Measurements from ENCODE around the gene CAMTA2.
"Not testable (repeated sequence)": the region's sequence is repeated elsewhere in the genome, so short reads cannot be mapped to it uniquely, and the experiment has no call there.

The CAMTA2 gene, protein sequence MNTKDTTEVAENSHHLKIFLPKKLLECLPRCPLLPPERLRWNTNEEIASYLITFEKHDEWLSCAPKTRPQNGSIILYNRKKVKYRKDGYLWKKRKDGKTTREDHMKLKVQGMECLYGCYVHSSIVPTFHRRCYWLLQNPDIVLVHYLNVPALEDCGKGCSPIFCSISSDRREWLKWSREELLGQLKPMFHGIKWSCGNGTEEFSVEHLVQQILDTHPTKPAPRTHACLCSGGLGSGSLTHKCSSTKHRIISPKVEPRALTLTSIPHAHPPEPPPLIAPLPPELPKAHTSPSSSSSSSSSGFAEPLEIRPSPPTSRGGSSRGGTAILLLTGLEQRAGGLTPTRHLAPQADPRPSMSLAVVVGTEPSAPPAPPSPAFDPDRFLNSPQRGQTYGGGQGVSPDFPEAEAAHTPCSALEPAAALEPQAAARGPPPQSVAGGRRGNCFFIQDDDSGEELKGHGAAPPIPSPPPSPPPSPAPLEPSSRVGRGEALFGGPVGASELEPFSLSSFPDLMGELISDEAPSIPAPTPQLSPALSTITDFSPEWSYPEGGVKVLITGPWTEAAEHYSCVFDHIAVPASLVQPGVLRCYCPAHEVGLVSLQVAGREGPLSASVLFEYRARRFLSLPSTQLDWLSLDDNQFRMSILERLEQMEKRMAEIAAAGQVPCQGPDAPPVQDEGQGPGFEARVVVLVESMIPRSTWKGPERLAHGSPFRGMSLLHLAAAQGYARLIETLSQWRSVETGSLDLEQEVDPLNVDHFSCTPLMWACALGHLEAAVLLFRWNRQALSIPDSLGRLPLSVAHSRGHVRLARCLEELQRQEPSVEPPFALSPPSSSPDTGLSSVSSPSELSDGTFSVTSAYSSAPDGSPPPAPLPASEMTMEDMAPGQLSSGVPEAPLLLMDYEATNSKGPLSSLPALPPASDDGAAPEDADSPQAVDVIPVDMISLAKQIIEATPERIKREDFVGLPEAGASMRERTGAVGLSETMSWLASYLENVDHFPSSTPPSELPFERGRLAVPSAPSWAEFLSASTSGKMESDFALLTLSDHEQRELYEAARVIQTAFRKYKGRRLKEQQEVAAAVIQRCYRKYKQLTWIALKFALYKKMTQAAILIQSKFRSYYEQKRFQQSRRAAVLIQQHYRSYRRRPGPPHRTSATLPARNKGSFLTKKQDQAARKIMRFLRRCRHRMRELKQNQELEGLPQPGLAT
- 28.9 to 77.1 (median 41.3) reads per million in 9 experiments for total RNA-seq

DNA sequence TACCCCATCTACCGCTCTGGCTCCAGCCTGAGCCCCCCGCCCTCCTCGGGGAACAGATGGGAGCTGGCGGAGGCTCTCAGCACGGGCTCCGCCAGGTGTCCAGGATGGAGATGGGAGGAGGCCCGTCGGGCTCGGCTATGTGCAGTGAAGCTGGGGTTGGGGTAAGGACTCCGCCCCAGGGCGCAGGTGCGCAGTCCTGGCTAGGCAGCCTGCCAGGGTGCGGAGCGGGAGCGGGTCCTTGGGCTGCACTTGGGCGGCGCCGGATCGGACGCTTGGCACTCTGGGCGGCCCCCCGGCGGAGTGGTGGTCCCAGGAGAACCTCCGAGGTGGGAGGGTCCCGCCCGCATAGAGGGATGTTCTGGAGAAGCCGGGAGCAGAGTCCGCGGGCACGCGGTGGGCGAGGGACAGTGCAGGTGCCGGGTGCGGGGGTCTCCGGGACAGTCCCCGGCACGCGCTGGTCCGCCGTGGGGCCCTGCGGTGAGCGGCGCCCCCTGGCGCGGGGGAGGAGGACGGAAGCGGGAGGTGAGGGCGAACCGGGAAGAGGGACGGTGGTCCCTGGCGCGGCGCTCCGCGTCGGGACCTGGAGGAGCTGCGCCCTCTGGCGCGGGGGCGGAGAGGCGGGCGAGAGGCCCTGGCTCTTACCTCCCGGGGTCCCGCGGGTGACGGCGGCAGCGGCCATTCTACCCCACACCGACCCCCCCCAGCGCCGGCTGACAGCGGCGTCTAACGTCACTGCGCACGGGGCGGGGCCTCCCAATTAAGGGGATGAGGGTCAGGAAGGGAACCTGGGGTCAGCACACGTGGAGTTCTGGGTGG lies at the start of gene CAMTA2:
Gene CAMTA2, minus strand, starts transcription at position 725 of the 816 bp plus-strand sequence. CDS start 1,453 bp downstream, outside the sequence.
- Mint-ChIP-seq H3K9me3 (no peaks in the 10 kb centered on the region), H3K27me3 (no peaks in the 10 kb centered on the region), H3K4me1 (ENCODE audit: low read depth in 2 of 2) (peaks cover 35 to 40% of the 10 kb centered on the region in 2 donors), H3K36me3 (ENCODE audit: insufficient read depth) (peaks cover 12% of the 10 kb centered on the region), H3K4me3 (peak within 1 kb of the TSS; percentile 85 to 91), H3K27ac (peak within 1 kb of the TSS; percentile 92 to 93)
- DNase-seq (peak; percentile 82 to 83 (median 83)), ATAC-seq (replicated peaks) (peak; percentile 92)

- H3K4me3 Mint-ChIP-seq, result peak within 1 kb of the TSS; percentile 20 to 29
- no peak for ATAC-seq (replicated peaks)
- H3K27me3 Mint-ChIP-seq, result no peaks in the 10 kb centered on the region
- no peak for DNase-seq
- H3K9me3 Mint-ChIP-seq, result no peaks in the 10 kb centered on the region
- H3K36me3 Mint-ChIP-seq (ENCODE audit: insufficient read depth), result peaks cover 8% of the 10 kb centered on the region
- peaks cover 16 to 22% of the 10 kb centered on the region in 2 donors for H3K4me1 Mint-ChIP-seq (ENCODE audit: low read depth in 2 of 2)
- H3K27ac Mint-ChIP-seq, result peak within 1 kb of the TSS in 1 of 2 donors; percentile 49
Measured at GRCh38 chr17:5035315-5035714, 47.8 kb upstream of the CAMTA2 start, which contains the start of gene SLC52A1. Gene SLC52A1 (minus strand): TSS chr17:5035426. CDS start chr17:5034606, 820 bp downstream.

- Mint-ChIP-seq H3K36me3 (ENCODE audit: insufficient read depth) (peaks cover 8% of the 10 kb centered on the region), H3K27ac (no peak overlapping the region), H3K9me3 (no peaks in the 10 kb centered on the region), H3K4me3 (peak overlapping the region in 1 of 2 donors; percentile 20), H3K4me1 (ENCODE audit: low read depth in 2 of 2) (peaks cover 15 to 20% of the 10 kb centered on the region in 2 donors), H3K27me3 (no peaks in the 10 kb centered on the region)
- DNase-seq (no peak), ATAC-seq (replicated peaks) (no peak)
Measured at GRCh38 chr17:5034651-5035050, 47.2 kb upstream of the CAMTA2 start.

DNA sequence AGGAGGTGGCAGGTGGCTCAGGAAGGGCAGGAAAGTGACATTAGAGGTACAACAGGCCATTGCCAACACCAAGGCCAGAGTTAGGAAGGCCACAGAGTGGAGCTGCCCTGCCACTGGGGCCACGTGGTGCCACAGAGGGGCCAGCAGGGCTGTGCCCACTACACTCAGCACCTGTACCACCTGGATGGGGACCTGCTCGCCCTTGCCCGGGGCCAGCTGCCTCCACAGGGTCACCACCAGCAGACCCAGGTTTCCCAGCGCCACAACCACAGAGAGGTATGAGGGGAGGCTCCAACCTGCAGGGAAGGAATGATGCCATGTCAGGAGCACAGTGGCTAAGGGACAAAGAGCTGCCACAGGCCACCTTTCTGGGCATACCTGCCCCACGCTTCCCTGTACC lies 46.6 kb upstream of the CAMTA2 start:
- Mint-ChIP-seq H3K9me3 (no peaks in the 10 kb centered on the region), H3K4me3 (no peak overlapping the region), H3K27ac (no peak overlapping the region), H3K27me3 (no peaks in the 10 kb centered on the region), H3K4me1 (ENCODE audit: low read depth in 2 of 2) (peaks cover 15 to 18% of the 10 kb centered on the region in 2 donors), H3K36me3 (ENCODE audit: insufficient read depth) (peaks cover 8% of the 10 kb centered on the region)
- DNase-seq, result no peak
- no peak for ATAC-seq (replicated peaks)

GRCh38 chr17:5033352-5034015 lies 46.0 kb upstream of the CAMTA2 start:
- Mint-ChIP-seq H3K4me3 (peak overlapping the region in 1 of 2 donors; percentile 31), H3K27ac (no peak overlapping the region), H3K9me3 (no peaks in the 10 kb centered on the region), H3K36me3 (ENCODE audit: insufficient read depth) (peaks cover 8% of the 10 kb centered on the region), H3K4me1 (ENCODE audit: low read depth in 2 of 2) (peaks cover 15 to 18% of the 10 kb centered on the region in 2 donors), H3K27me3 (no peaks in the 10 kb centered on the region)
- no peak for DNase-seq
- no peak for ATAC-seq (replicated peaks)

GRCh38 chr17:5032865-5033264 lies 45.4 kb upstream of the CAMTA2 start:
- DNase-seq, result no peak
- Mint-ChIP-seq H3K4me3 (peak overlapping the region in 1 of 2 donors; percentile 31), H3K27ac (peak overlapping the region in 1 of 2 donors; percentile 51), H3K36me3 (ENCODE audit: insufficient read depth) (peaks cover 8% of the 10 kb centered on the region), H3K9me3 (no peaks in the 10 kb centered on the region), H3K4me1 (ENCODE audit: low read depth in 2 of 2) (peaks cover 15 to 18% of the 10 kb centered on the region in 2 donors), H3K27me3 (no peaks in the 10 kb centered on the region)
- ATAC-seq (replicated peaks), result no peak

GRCh38 chr17:5031365-5032082 lies 44.0 kb upstream of the CAMTA2 start:
- peak; percentile 84 to 86 (median 85) for DNase-seq
- Mint-ChIP-seq H3K9me3 (no peaks in the 10 kb centered on the region), H3K27ac (peak overlapping the region; percentile 87 to 93), H3K4me3 (peak overlapping the region; percentile 82 to 86), H3K4me1 (ENCODE audit: low read depth in 2 of 2) (peaks cover 15 to 18% of the 10 kb centered on the region in 2 donors), H3K36me3 (ENCODE audit: insufficient read depth) (peaks cover 8% of the 10 kb centered on the region), H3K27me3 (no peaks in the 10 kb centered on the region)
- ATAC-seq (replicated peaks), result peak; percentile 88

DNA sequence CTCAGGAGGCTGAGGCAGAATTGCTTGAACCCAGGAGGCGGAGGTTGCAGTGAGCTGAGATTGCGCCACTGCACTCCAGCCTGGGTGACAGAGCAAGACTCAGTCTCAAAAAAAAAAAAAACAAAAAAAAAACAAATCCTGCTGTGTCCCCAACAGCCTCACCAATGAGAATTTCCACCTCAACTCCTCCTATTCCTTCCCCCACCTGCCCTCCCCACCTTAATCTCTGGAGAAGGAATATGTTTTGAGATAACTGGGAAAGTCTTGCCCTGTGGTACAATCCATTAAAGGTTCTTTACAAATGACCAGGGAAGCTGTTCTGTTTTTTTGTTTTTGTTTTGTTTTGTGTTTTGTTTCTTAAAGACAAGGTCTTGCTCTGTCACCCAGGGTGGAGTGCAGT lies 42.7 kb upstream of the CAMTA2 start:
- not testable (repeated sequence) for H3K27me3 Mint-ChIP-seq; H3K36me3 Mint-ChIP-seq (ENCODE audit: insufficient read depth); H3K9me3 Mint-ChIP-seq; H3K27ac Mint-ChIP-seq; DNase-seq; H3K4me3 Mint-ChIP-seq; ATAC-seq (replicated peaks)
- peaks cover 15 to 18% of the 10 kb centered on the region in 2 donors for H3K4me1 Mint-ChIP-seq (ENCODE audit: low read depth in 2 of 2)

DNA sequence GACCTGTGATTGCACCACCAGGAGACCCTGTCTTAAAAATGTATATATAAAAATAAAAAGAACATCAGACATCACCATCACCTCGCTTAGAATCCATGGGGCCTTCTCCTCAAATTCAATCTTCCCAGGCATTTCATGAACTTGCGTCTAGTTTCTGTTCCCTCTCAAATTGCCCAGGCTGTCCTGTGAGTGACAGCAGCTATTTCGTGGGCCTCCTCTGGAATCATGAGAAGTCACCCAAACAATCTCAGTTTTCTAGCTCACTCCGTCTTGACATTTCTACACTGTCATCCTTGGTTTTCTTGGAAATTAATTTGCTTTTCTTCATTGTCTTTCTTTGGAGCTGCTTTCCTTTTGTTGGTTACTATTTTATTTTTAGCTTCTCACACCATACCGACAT lies 40.4 kb upstream of the CAMTA2 start:
- DNase-seq (no peak), ATAC-seq (replicated peaks) (no peak)
- Mint-ChIP-seq H3K27me3 (no peaks in the 10 kb centered on the region), H3K9me3 (no peaks in the 10 kb centered on the region), H3K4me1 (ENCODE audit: low read depth in 2 of 2) (peaks cover 14 to 18% of the 10 kb centered on the region in 2 donors), H3K4me3 (no peak overlapping the region), H3K27ac (no peak overlapping the region), H3K36me3 (ENCODE audit: insufficient read depth) (peaks cover 2% of the 10 kb centered on the region)

- Mint-ChIP-seq H3K27me3 (no peaks in the 10 kb centered on the region), H3K36me3 (ENCODE audit: insufficient read depth) (peaks cover 2% of the 10 kb centered on the region), H3K4me1 (ENCODE audit: low read depth in 2 of 2) (peaks cover 14 to 18% of the 10 kb centered on the region in 2 donors), H3K9me3 (no peaks in the 10 kb centered on the region), H3K4me3 (no peak overlapping the region), H3K27ac (no peak overlapping the region)
- ATAC-seq (replicated peaks) (no peak), DNase-seq (no peak)
Measured at GRCh38 chr17:5027299-5027698, 39.8 kb upstream of the CAMTA2 start.

DNA sequence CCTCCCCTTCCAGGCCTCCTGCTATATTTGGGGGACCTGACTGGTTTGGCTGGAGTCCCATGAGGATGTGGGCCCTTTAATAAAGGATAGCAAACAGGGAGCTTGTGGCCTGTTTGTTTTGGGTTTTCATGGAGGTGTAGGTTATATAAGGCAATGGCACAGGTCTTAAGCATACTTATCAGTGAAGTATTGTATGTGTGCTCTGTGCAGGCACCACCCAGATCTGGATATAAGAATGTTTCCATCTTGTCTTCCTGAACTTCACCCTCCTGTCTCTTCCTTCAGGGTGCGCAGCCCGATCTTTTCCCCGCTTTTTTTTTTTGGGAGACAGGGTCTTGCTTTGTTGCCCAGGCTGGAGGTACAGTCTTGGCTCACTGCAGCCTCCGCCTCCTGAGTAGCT lies 37.1 kb upstream of the CAMTA2 start:
- no peak for ATAC-seq (replicated peaks)
- H3K27ac Mint-ChIP-seq, result peak overlapping the region; percentile 11 to 83

More for the DNA sequence above, 37.1 kb upstream of the CAMTA2 start:
- DNase-seq, result no peak
- no peaks in the 10 kb centered on the region for H3K9me3 Mint-ChIP-seq
- H3K27me3 Mint-ChIP-seq, result no peaks in the 10 kb centered on the region
- no peaks in the 10 kb centered on the region for H3K4me1 Mint-ChIP-seq (ENCODE audit: low read depth in 2 of 2)
- no peak overlapping the region for H3K4me3 Mint-ChIP-seq
- peaks cover 15% of the 10 kb centered on the region for H3K36me3 Mint-ChIP-seq (ENCODE audit: insufficient read depth)
